GM12874 (cell line): ENCODE data around the gene SP140.

ENCODE experiments used
- TF ChIP-seq, protein P1 (sequence below): IDR thresholded peaks from 2 replicates; pipeline ENCODE4 v1.5.1; 2011; ENCODE audit warnings: low read depth, mild to moderate bottlenecking, control low read depth, low read length, moderate library complexity; ENCODE audit not compliant: insufficient read depth

Gene SP140

DNA sequence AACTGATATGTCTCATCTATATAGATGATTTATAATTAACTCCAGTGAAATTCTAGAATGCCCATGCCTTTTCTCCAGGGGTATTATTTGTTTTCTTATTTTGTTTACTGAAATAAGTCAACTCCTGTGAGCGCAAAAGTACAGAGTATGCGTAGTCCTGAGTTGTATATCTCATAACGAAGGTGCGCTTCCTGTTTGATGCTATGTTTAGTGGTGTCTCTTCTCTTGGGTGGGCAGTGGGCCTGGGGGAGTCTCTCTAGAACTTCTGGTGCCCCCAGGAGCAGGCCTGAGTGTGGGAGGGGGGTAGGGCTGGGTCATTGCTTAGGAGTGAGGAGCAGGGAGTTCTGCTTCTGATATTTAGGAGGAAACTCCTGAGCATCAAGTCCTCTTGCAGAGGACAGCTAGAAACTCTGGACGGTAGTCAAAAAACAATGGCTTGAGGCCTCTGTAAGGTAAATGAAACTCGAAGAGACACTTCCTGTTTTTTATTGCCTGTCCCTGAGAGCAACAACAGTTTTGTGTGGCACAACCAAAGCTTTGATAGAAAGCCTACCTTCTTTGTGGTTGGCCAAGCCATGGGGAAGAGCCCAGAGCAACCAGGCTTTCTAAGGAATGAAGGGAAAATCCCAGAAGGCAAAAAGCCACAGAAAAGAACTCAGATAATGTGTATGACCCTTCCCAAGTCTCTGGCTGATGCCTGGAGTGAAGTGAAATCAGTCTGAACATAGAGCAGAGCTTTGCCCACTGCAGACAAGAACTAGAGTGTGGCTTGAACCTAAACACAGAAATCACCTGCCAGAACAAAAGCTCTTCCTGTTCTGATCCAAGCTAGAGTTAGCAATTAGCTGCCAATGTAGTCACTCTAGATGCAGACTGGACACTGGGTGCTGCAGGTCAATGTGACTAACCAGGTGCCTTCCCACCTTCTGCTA lies 92.9 kb downstream of the SP140 start:
- TF ChIP-seq, protein P1, sequence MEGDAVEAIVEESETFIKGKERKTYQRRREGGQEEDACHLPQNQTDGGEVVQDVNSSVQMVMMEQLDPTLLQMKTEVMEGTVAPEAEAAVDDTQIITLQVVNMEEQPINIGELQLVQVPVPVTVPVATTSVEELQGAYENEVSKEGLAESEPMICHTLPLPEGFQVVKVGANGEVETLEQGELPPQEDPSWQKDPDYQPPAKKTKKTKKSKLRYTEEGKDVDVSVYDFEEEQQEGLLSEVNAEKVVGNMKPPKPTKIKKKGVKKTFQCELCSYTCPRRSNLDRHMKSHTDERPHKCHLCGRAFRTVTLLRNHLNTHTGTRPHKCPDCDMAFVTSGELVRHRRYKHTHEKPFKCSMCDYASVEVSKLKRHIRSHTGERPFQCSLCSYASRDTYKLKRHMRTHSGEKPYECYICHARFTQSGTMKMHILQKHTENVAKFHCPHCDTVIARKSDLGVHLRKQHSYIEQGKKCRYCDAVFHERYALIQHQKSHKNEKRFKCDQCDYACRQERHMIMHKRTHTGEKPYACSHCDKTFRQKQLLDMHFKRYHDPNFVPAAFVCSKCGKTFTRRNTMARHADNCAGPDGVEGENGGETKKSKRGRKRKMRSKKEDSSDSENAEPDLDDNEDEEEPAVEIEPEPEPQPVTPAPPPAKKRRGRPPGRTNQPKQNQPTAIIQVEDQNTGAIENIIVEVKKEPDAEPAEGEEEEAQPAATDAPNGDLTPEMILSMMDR: no peak

DNA sequence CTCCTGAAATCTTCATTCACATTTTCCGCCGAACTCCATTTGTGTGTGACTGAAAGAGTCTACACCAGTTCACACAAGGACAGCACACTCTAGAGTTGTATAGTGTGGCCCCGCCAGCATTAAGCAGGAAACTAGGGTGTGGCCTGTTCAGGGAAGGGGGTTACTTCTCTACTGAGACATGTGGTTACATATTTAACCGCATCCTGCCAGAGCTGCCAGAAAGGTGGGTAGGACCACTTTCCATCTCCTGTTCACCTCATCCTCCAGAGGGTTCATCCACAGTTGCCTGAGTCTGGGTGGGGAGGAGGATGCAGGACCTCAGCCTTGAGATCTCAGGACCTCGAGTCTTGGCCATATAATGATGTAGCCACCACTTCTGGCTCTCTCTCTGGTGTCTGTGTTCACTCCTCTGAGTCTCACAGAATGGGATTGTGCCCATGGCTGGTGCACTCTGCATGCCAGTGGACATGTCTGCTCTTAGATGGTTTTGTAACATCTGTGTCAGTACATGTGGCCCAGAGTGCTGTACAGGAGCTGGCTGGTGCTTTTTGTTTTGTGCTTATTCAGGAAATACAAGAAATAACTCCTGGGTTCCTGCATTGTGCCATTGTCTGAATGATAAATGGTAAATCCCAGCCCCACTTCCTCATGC lies 93.8 kb downstream of the SP140 start:
- TF ChIP-seq, protein P1: no peak

- TF ChIP-seq, protein P1: no peak
Measured at GRCh38 chr2:230321031-230321430, 95.5 kb downstream of the SP140 start.

GRCh38 chr2:230322561-230323384 lies 97.2 kb downstream of the SP140 start:
- TF ChIP-seq, protein P1: no peak

DNA sequence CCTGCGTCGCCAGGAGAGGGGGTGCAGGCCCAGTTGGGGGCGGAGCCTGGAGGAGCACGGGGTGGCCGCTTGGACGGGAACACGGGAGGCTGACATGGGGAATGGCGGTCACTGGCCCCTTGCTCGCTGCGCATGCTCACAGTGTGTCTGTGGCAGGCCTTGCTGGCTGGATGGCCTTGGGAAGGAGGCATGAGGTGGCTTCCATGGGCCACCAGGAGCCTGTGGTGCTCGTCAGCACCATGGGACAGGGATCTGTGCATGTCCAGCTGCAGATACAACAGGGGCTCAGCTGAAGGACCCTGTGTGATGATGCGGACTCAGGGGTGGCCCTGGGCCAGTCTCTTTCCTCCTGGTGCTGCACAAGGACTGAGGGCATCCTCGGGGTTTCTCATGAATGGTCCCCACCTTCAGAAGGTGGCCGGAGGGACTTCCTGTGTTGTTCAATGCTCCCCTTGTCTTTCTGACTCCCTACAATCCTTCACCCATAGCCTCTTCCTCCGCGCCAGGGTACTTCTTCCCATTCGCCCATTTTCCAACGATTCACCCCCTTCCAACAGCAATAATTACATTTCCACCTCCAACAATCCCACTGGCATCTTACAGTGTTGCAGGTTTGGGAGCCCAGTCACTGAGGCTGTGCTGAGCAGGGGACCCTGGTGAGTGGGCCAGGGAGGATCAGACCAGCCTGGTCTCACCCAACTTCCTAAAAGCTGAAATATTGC lies 98.0 kb downstream of the SP140 start:
- TF ChIP-seq, protein P1: peak; percentile 46

DNA sequence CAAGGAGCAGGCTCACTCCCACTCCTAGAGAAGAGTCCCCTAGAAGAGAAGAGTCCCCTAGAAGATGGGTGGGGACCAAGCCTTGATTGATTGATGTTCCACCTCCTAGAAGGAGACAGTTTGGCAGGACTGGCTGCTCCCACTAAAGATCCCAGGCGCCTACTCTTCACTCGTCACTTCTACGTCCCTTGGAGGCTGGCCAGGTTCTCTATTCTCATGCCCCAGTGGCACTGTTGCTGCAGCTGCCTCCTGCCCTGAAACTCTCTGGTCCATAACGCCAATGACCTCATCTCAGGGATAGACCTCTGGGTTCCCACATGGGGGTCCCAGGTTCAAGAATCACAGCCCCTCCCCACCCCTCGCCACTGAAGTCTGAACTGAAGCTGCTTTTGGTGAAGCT lies 99.0 kb downstream of the SP140 start:
- TF ChIP-seq, protein P1: no peak
